IMR-90 (cell line): ENCODE data around the gene GSK3B. TPM values are rescaled to one million over a fixed set of nuclear protein-coding genes. Genes with fewer than 3 reads are reported as not detected.

Source experiments
- ATAC-seq: fragments of 200-7000 bp; cut with Tn5 transposase; 2 replicates; pipeline ENCODE4 v1.9.1; 2020; ENCODE audit warnings: low read depth, mild to moderate bottlenecking, moderate library complexity
- BruUV-seq: library from RNA; stranded (reverse); fragments of 400-500 nt; replicated peaks from 2 replicates; lab custom pipeline; 2021; lab: Mats Ljungman, UMichigan
- CTCF ChIA-PET: fragments of 300-600 bp; formaldehyde crosslinking; extraction: SDS; loops from one replicate; lab custom pipeline; 2021; ENCODE audit warnings: antibody characterized with exemption; lab: Yijun Ruan, JAX
- POLR2A ChIA-PET: fragments of 300-600 bp; sonication (Branson Sonifier 250); formaldehyde crosslinking; loops from one replicate; lab custom pipeline; 2022; ENCODE audit warnings: antibody characterized with exemption; ENCODE audit not compliant: unreplicated experiment; lab: Charles Lee
- DNase-seq: peaks from one replicate; pipeline ENCODE4 v3.0.0; 2013
- H2AFZ ChIP-seq: replicated peaks from 2 replicates; pipeline ENCODE3; 2013; ENCODE audit warnings: low read length, mild to moderate bottlenecking; ENCODE audit not compliant: poor library complexity
- H2AK5ac ChIP-seq: 2 replicates; pipeline ENCODE4 v1.6.1; 2013; ENCODE audit warnings: low read depth, low read length, inconsistent platforms
- H2AK9ac ChIP-seq: replicated peaks from 2 replicates; pipeline ENCODE3; 2013; ENCODE audit warnings: mild to moderate bottlenecking, low read depth, low read length, moderate library complexity; ENCODE audit not compliant: poor library complexity
- H2BK120ac ChIP-seq: 2 replicates; pipeline ENCODE4 v1.6.1; 2013; ENCODE audit warnings: low read depth, low read length, inconsistent platforms
- H2BK15ac ChIP-seq: 3 replicates; pipeline ENCODE4 v1.6.1; 2013; ENCODE audit warnings: low read depth, low read length, inconsistent platforms
- H2BK20ac ChIP-seq: 2 replicates; pipeline ENCODE4 v1.6.1; 2013; ENCODE audit warnings: low read depth, mild to moderate bottlenecking, inconsistent platforms, low read length, moderate library complexity
- H2BK5ac ChIP-seq: 2 replicates; pipeline ENCODE4 v1.6.1; 2013; ENCODE audit warnings: mild to moderate bottlenecking, low read depth, low read length, inconsistent platforms; ENCODE audit not compliant: poor library complexity, severe bottlenecking
- H3K14ac ChIP-seq: replicated peaks from 2 replicates; pipeline ENCODE4 v1.6.1; 2013; ENCODE audit warnings: low read depth, low read length, inconsistent platforms
- H3K18ac ChIP-seq: 2 replicates; pipeline ENCODE4 v1.6.1; 2013; ENCODE audit warnings: low read depth, low read length, control low read depth
- H3K23ac ChIP-seq: 2 replicates; pipeline ENCODE4 v1.6.1; 2013; ENCODE audit warnings: low read depth, low read length, inconsistent platforms
- H3K27ac ChIP-seq: 2 replicates; pipeline ENCODE4 v1.5.1; 2013; ENCODE audit warnings: mild to moderate bottlenecking, control low read depth, low read length; ENCODE audit not compliant: insufficient read depth
- H3K27me3 ChIP-seq: 2 replicates; pipeline ENCODE4 v1.6.1; 2013; ENCODE audit warnings: low read length; ENCODE audit not compliant: control insufficient read depth, insufficient read depth
- H3K36me3 ChIP-seq: 2 replicates; pipeline ENCODE4 v1.6.1; 2013; ENCODE audit warnings: low read length, mixed read lengths; ENCODE audit not compliant: control insufficient read depth, insufficient read depth
- H3K4ac ChIP-seq: 2 replicates; pipeline ENCODE4 v1.6.1; 2013; ENCODE audit warnings: low read depth, low read length, inconsistent platforms
- H3K4me1 ChIP-seq: 2 replicates; pipeline ENCODE4 v1.6.1; 2013; ENCODE audit warnings: low read length, mixed read lengths; ENCODE audit not compliant: control insufficient read depth, insufficient read depth
- H3K4me2 ChIP-seq: 2 replicates; pipeline ENCODE4 v1.6.1; 2013; ENCODE audit warnings: low read depth, mild to moderate bottlenecking, control low read depth, low read length, moderate library complexity
- H3K4me3 ChIP-seq: 2 replicates; pipeline ENCODE4 v1.5.1; 2013; ENCODE audit warnings: low read depth, mild to moderate bottlenecking, control low read depth, low read length, moderate library complexity; ENCODE audit not compliant: insufficient read depth
- H3K56ac ChIP-seq: 2 replicates; pipeline ENCODE4 v1.6.1; 2013; ENCODE audit warnings: low read length, inconsistent platforms; ENCODE audit not compliant: insufficient read depth; ENCODE audit errors: extremely low read depth
- H3K79me1 ChIP-seq, 2 experiments: 2 replicates each; pipeline ENCODE4 v1.6.1; 2013; ENCODE audit warnings: low read length in 2 of 2, inconsistent platforms in 1 of 2, low read depth in 1 of 2
- H3K9ac ChIP-seq: 2 replicates; pipeline ENCODE4 v1.6.1; 2013; ENCODE audit warnings: low read depth, low read length, control low read depth
- H3K9me1 ChIP-seq: 2 replicates; pipeline ENCODE4 v1.6.1; 2013; ENCODE audit warnings: low read length, inconsistent platforms; ENCODE audit not compliant: insufficient read depth
- H3K9me3 ChIP-seq: 2 replicates; pipeline ENCODE4 v1.6.1; 2013; ENCODE audit warnings: low read length; ENCODE audit not compliant: control insufficient read depth, insufficient read depth
- H4K20me1 ChIP-seq: 2 replicates; pipeline ENCODE4 v1.6.1; 2013; ENCODE audit warnings: low read length, inconsistent platforms; ENCODE audit not compliant: insufficient read depth
- H4K5ac ChIP-seq: 2 replicates; pipeline ENCODE4 v1.6.1; 2013; ENCODE audit warnings: mild to moderate bottlenecking, low read depth, low read length, control low read depth
- H4K8ac ChIP-seq, 2 experiments: 2 replicates each; pipeline ENCODE4 v1.6.1; 2013; ENCODE audit warnings: low read depth in 2 of 2, low read length in 2 of 2, control low read depth in 1 of 2, inconsistent platforms in 1 of 2
- H4K91ac ChIP-seq: 2 replicates; pipeline ENCODE4 v1.6.1; 2013; ENCODE audit warnings: low read depth, low read length, inconsistent platforms; ENCODE audit not compliant: insufficient read depth
- BHLHE40 ChIP-seq: fragments of 150-350 bp; IDR thresholded peaks from 2 replicates; pipeline ENCODE4 v1.6.1; 2016; ENCODE audit warnings: mild to moderate bottlenecking, low read depth, low read length
- CHD1 ChIP-seq: IDR thresholded peaks from 2 replicates; pipeline ENCODE4 v1.6.1; 2012; ENCODE audit warnings: low read depth, low read length, improper control_type of control experiment
- ELK1 ChIP-seq: fragments of 150-350 bp; IDR thresholded peaks from 2 replicates; pipeline ENCODE4 v1.6.1; 2016; ENCODE audit warnings: low read depth, mild to moderate bottlenecking, low read length, moderate library complexity, borderline replicate concordance
- MAFK ChIP-seq: IDR thresholded peaks from 2 replicates; pipeline ENCODE4 v1.6.1; 2012; ENCODE audit warnings: low read depth, low read length, improper control_type of control experiment
- MAZ ChIP-seq: IDR thresholded peaks from 2 replicates; pipeline ENCODE4 v1.6.1; 2012; ENCODE audit warnings: low read depth, mild to moderate bottlenecking, low read length, improper control_type of control experiment, moderate library complexity, borderline replicate concordance
- MXI1 ChIP-seq: IDR thresholded peaks from 2 replicates; pipeline ENCODE4 v1.6.1; 2012; ENCODE audit warnings: low read depth, mild to moderate bottlenecking, low read length, moderate library complexity, borderline replicate concordance
- NFE2L2 ChIP-seq: fragments of 150-350 bp; IDR thresholded peaks from 2 replicates; pipeline ENCODE4 v1.6.1; 2016; ENCODE audit warnings: low read depth, mild to moderate bottlenecking, low read length
- POLR2A ChIP-seq: IDR thresholded peaks from 2 replicates; pipeline ENCODE4 v1.6.1; 2012; ENCODE audit warnings: mild to moderate bottlenecking, low read depth, low read length
- RAD21 ChIP-seq: IDR thresholded peaks from 2 replicates; pipeline ENCODE4 v1.6.1; 2012; ENCODE audit warnings: low read length, improper control_type of control experiment
- RFX5 ChIP-seq: IDR thresholded peaks from 2 replicates; pipeline ENCODE4 v1.8.0; 2012; ENCODE audit warnings: low read depth, mild to moderate bottlenecking, low read length, moderate library complexity
- SMC3 ChIP-seq: fragments of 150-350 bp; IDR thresholded peaks from 2 replicates; pipeline ENCODE4 v1.6.1; 2016; ENCODE audit warnings: low read depth, mild to moderate bottlenecking, antibody characterized with exemption, low read length, moderate library complexity
- USF2 ChIP-seq: fragments of 150-350 bp; IDR thresholded peaks from 2 replicates; pipeline ENCODE4 v1.6.1; 2017; ENCODE audit warnings: mild to moderate bottlenecking, antibody characterized with exemption, low read length, low read depth
- WGBS, 2 experiments: methylation state at CpG; one replicate each; pipeline versions ENCODE4 v1.1.5 to v1.1.7; 2013; ENCODE audit warnings: missing lambda C conversion rate in 2 of 2; ENCODE audit not compliant: insufficient read length in 1 of 2; ENCODE audit errors: extremely low coverage in 2 of 2; 5-methylcytosine and 5-hydroxymethylcytosine counted together
- dilution Hi-C: fragments of 300-500 bp; cut with HindIII; formaldehyde crosslinking; loops from one replicate; pipeline ENCODE4 v1.14.3; 2018; ENCODE audit warnings: low sequenced_read_pairs; ENCODE audit not compliant: unreplicated experiment
- in situ Hi-C: fragments of 300-500 bp; cut with MboI; formaldehyde crosslinking; loops from 3 replicates; pipeline ENCODE4 v1.14.3; 2019; ENCODE audit warnings: low sequenced_read_pairs, inconsistent platforms, mixed read lengths
- intact Hi-C: fragments of 100-400 bp; cut with micrococcal nuclease; formaldehyde crosslinking; loops from 2 replicates; pipeline ENCODE4 v1.10.0; 2022
- polyA plus RNA-seq, 3 experiments: library from polyadenylated mRNA; depleted of rRNA; stranded (reverse); fragments of >200 nt; gene quantifications; 2 replicates each; pipeline ENCODE4 v1.2.3, GENCODE V29; 2012; ENCODE audit warnings: low replicate concordance in 1 of 3
- total RNA-seq: library from RNA; depleted of rRNA; stranded (reverse); fragments of >200 nt; gene quantifications from 2 replicates; pipeline ENCODE4 v1.2.3, GENCODE V29; 2012

The GSK3B gene
- total and polyA plus RNA-seq, 2 of the 4 experiments (the other 2 are of a cell fraction) = 19.2 to 33.2 TPM

GRCh38 chr3:119796368-119796767, 297.9 kb downstream of the GSK3B start:
- Histone ChIP-seq H4K5ac (no peak overlapping the region), H3K56ac (no peak overlapping the region), H3K9ac (no peak overlapping the region), H3K4me1 (0 out of 2 replicates have a peak, but pooled peaks cover 2% of the 10 kb centered on the region), H4K8ac (no peak overlapping the region), H2AFZ (no peak overlapping the region), H3K9me1 (no peaks in the 10 kb centered on the region), H2BK20ac (no peak overlapping the region), H3K36me3 (no peaks in the 10 kb centered on the region), H3K27me3 (peaks cover 21% of the 10 kb centered on the region), H3K14ac (no peak overlapping the region), H3K4me2 (no peak overlapping the region), H2BK5ac (no peak overlapping the region), H3K27ac (no peak overlapping the region), H2AK5ac (no peak overlapping the region), H3K18ac (no peak overlapping the region), H2BK15ac (no peak overlapping the region), H3K79me1 (no peaks in the 10 kb centered on the region), H2BK120ac (no peak overlapping the region), H4K91ac (no peak overlapping the region), H3K4me3 (no peak overlapping the region), H2AK9ac (no peak overlapping the region), H3K4ac (no peak overlapping the region), H3K9me3 (no peaks in the 10 kb centered on the region), H4K20me1 (no peaks in the 10 kb centered on the region), H3K23ac (no peak overlapping the region)
- no TSS peak for BruUV-seq
- dilution Hi-C loops (no loop called here), intact Hi-C loops (no loop called here), in situ Hi-C loops (no loop called here)
- WGBS, 2 experiments = 86 to 100% methylated on average over 1 to 2 of the region's 2 CpGs
- DNase-seq (no peak), ATAC-seq (no peak)
- ChIA-PET POLR2A (no interaction called here), CTCF (no interaction called here)
- no peak for TF ChIP-seq BHLHE40
- no peak for TF ChIP-seq ELK1
- TF ChIP-seq POLR2A = no peak
- TF ChIP-seq MAFK = no peak
- TF ChIP-seq MXI1 = no peak
- no peak for TF ChIP-seq RAD21
- TF ChIP-seq RFX5 = no peak
- TF ChIP-seq SMC3 = no peak
- TF ChIP-seq MAZ = no peak
- no peak for TF ChIP-seq NFE2L2
- no peak for TF ChIP-seq USF2
- no peak for TF ChIP-seq CHD1
